ENCODE results near the gene CDHR5. TPM values are rescaled to one million over a fixed set of nuclear protein-coding genes. Genes with fewer than 3 reads are reported as not detected.

CDHR5 gene
- total RNA-seq, 1 donor from 2014 or later, result not detected

GRCh38 chr11:621838-622237 is 2.9 kb downstream of the CDHR5 start:
- Histone ChIP-seq H3K4me1 (peaks cover 5% of the 10 kb centered on the region), H3K4me3 (no peak overlapping the region), H3K36me3 (peaks cover 0 to 3% of the 10 kb centered on the region in 2 donors), H3K9me3 (no peaks in the 10 kb centered on the region), H3K27ac (no peak overlapping the region), H3K27me3 (no peaks in the 10 kb centered on the region)
- intact Hi-C loops (cut with DNase I), result no loop called here
- no peak for DNase-seq (ENCODE audit: extremely low spot score in 2 of 2)
- no peak for TF ChIP-seq CTCF (IDR thresholded peaks at IDR 0.05)
- no peak for TF ChIP-seq POLR2A (IDR thresholded peaks at IDR 0.05)
- no peak for TF ChIP-seq POLR2AphosphoS5 (IDR thresholded peaks at IDR 0.05; ENCODE audit: insufficient read depth in 1 of 2, low read depth in 1 of 2)

- Histone ChIP-seq H3K27ac (no peak overlapping the region), H3K4me3 (no peak overlapping the region), H3K36me3 (peaks cover 0 to 3% of the 10 kb centered on the region in 2 donors), H3K4me1 (peaks cover 5% of the 10 kb centered on the region), H3K9me3 (no peaks in the 10 kb centered on the region), H3K27me3 (no peaks in the 10 kb centered on the region)
- no peak for DNase-seq (ENCODE audit: extremely low spot score in 2 of 2)
- TF ChIP-seq POLR2AphosphoS5 (IDR thresholded peaks at IDR 0.05; ENCODE audit: insufficient read depth in 1 of 2, low read depth in 1 of 2) (no peak), POLR2A (IDR thresholded peaks at IDR 0.05) (no peak), CTCF (IDR thresholded peaks at IDR 0.05) (no peak)
- intact Hi-C loops (cut with DNase I), result no loop called here
Observed at GRCh38 chr11:620935-621814, 3.6 kb downstream of the CDHR5 start.

- Histone ChIP-seq H3K4me1 (peaks cover 10% of the 10 kb centered on the region), H3K9me3 (no peaks in the 10 kb centered on the region)
Observed at GRCh38 chr11:620201-620600, 4.6 kb downstream of the CDHR5 start.

GRCh38 chr11:619628-620050 is 5.1 kb downstream of the CDHR5 start:
- H3K27me3 ChIP-seq, result no peaks in the 10 kb centered on the region
- DNase-seq (ENCODE audit: extremely low spot score in 2 of 2), result no peak
- no peaks in the 10 kb centered on the region for H3K9me3 ChIP-seq
- TF ChIP-seq POLR2AphosphoS5 (IDR thresholded peaks at IDR 0.05; ENCODE audit: insufficient read depth in 1 of 2, low read depth in 1 of 2) (no peak), POLR2A (IDR thresholded peaks at IDR 0.05) (no peak), CTCF (IDR thresholded peaks at IDR 0.05) (no peak)
- no peak overlapping the region for H3K27ac ChIP-seq
- intact Hi-C loops (cut with DNase I), result no loop called here
- peaks cover 16% of the 10 kb centered on the region for H3K4me1 ChIP-seq
- H3K4me3 ChIP-seq, result no peak overlapping the region
- peaks cover 0 to 3% of the 10 kb centered on the region in 2 donors for H3K36me3 ChIP-seq

More at GRCh38 chr11:620201-620600, 4.6 kb downstream of the CDHR5 start:
- TF ChIP-seq POLR2A (IDR thresholded peaks at IDR 0.05) (no peak), CTCF (IDR thresholded peaks at IDR 0.05) (no peak)
- Histone ChIP-seq H3K4me3 (no peak overlapping the region), H3K27ac (no peak overlapping the region), H3K27me3 (no peaks in the 10 kb centered on the region), H3K36me3 (peaks cover 0 to 3% of the 10 kb centered on the region in 2 donors)
- no peak for DNase-seq (ENCODE audit: extremely low spot score in 2 of 2)
- intact Hi-C loops (cut with DNase I), result no loop called here

All from vagina (tissue), 2 donors.